ENCODE measurements around the gene BMP4. TPM values are rescaled to one million over a fixed set of nuclear protein-coding genes. Genes with fewer than 3 reads are reported as not detected.
A peak's percentile ranks its signal among the peaks of the same experiment; 100 is the strongest.

The BMP4 gene
- total RNA-seq, 2 experiments from 2014 or later = not detected

GRCh38 chr14:53929871-53930715 is 26.5 kb downstream of the BMP4 start:
- intact Hi-C loops (cut with micrococcal nuclease) = loop anchor here (1.0 to 2.0 kb wide), 3 partner anchors 245 to 418 kb away; no protein-coding TSS in a partner anchor
- no peak overlapping the region for H3K27ac Mint-ChIP-seq
- DNase-seq = peak; percentile 63
- no peak overlapping the region for H3K4me3 Mint-ChIP-seq
- peaks cover 11% of the 10 kb centered on the region for H3K27me3 Mint-ChIP-seq (ENCODE audit: low read depth)
- H3K36me3 Mint-ChIP-seq (ENCODE audit: low read depth) = no peaks in the 10 kb centered on the region
- CTCF ChIA-PET = interaction anchor here (0.6 to 1.6 kb wide), 8 partner anchors 9 to 418 kb away, joined by 3 to 11 read pairs (median 4); no protein-coding TSS in a partner anchor
- H3K9me3 Mint-ChIP-seq = no peaks in the 10 kb centered on the region
- H3K4me1 Mint-ChIP-seq (ENCODE audit: low read depth) = no peaks in the 10 kb centered on the region

GRCh38 chr14:53927171-53927570 is 29.5 kb downstream of the BMP4 start:
- Mint-ChIP-seq H3K36me3 (ENCODE audit: low read depth) (no peaks in the 10 kb centered on the region), H3K27me3 (ENCODE audit: low read depth) (peaks cover 16% of the 10 kb centered on the region), H3K27ac (no peak overlapping the region), H3K4me3 (no peak overlapping the region), H3K9me3 (no peaks in the 10 kb centered on the region), H3K4me1 (ENCODE audit: low read depth) (no peaks in the 10 kb centered on the region)
- no peak for DNase-seq
- CTCF ChIA-PET = no interaction called here
- intact Hi-C loops (cut with micrococcal nuclease) = no loop called here

DNA sequence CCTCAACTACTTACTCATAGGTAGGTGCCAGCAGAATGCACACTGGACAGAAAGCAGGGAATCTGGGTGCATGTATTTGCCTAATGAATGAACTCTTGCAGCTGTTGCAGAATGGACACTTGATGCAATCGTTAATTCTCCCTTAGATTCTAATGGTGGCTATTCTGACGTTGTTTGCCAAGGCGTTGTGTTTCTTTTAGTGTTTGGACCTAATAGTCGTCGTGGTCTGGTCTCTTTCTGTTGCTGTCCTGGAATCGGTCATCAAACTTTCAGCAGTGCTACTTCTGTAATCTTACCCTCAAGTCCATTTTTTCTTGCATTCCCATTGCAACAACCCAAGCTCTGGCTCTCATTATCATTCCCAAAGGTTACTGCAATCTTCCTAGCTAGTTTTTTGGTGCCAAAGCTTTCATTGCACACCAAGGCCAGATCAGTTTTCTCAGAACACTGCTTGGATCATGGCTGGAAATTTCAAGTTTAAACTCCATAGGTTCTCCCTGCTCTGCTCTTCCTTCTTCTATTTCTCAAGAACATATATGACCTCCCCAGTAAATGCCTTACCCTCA is 31.3 kb downstream of the BMP4 start:
- Mint-ChIP-seq H3K9me3 (no peaks in the 10 kb centered on the region), H3K4me3 (no peak overlapping the region), H3K36me3 (ENCODE audit: low read depth) (no peaks in the 10 kb centered on the region), H3K27ac (no peak overlapping the region), H3K4me1 (ENCODE audit: low read depth) (no peaks in the 10 kb centered on the region), H3K27me3 (ENCODE audit: low read depth) (peaks cover 18% of the 10 kb centered on the region)
- CTCF ChIA-PET = interaction anchor here (1.2 kb wide), 1 partner anchor 423 kb away, joined by 4 read pairs; no protein-coding TSS in a partner anchor
- intact Hi-C loops (cut with micrococcal nuclease) = no loop called here
- DNase-seq = no peak

- H3K4me1 Mint-ChIP-seq (ENCODE audit: low read depth) = no peaks in the 10 kb centered on the region
- CTCF ChIA-PET = interaction anchor here (1.2 kb wide), 1 partner anchor 423 kb away, joined by 4 read pairs; no protein-coding TSS in a partner anchor
- H3K27me3 Mint-ChIP-seq (ENCODE audit: low read depth) = peaks cover 21% of the 10 kb centered on the region
- no peak for DNase-seq
- no peak overlapping the region for H3K4me3 Mint-ChIP-seq
- no peaks in the 10 kb centered on the region for H3K36me3 Mint-ChIP-seq (ENCODE audit: low read depth)
- H3K9me3 Mint-ChIP-seq = no peaks in the 10 kb centered on the region
- intact Hi-C loops (cut with micrococcal nuclease) = no loop called here
- H3K27ac Mint-ChIP-seq = no peak overlapping the region
Observed at GRCh38 chr14:53924753-53925152, 31.9 kb downstream of the BMP4 start.

GRCh38 chr14:53921027-53921426 is 35.6 kb downstream of the BMP4 start:
- Mint-ChIP-seq H3K4me3 (no peak overlapping the region), H3K36me3 (ENCODE audit: low read depth) (no peaks in the 10 kb centered on the region), H3K27ac (no peak overlapping the region), H3K27me3 (ENCODE audit: low read depth) (peaks cover 15% of the 10 kb centered on the region), H3K4me1 (ENCODE audit: low read depth) (no peaks in the 10 kb centered on the region), H3K9me3 (no peaks in the 10 kb centered on the region)
- no peak for DNase-seq
- intact Hi-C loops (cut with micrococcal nuclease) = no loop called here
- CTCF ChIA-PET = no interaction called here

DNA sequence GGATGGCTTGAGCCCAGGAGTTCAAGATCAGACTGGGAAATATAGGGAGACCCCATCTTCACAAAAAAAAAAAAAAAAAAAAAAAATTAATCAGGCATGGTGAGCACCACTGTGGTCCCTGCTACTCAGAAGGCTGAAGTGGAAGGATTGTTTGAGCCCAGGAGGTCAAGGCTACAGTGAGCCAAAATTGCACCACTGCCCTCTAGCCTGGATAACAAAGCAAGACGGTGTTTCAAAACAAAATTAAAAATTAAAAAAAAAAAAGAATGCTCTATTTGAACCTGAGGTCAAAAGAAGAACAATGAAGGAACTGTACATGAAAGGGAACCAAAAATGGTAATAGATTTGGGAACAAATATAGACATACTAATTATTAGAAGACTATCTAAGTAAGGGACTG is 40.4 kb downstream of the BMP4 start:
- Mint-ChIP-seq H3K4me3 (no peak overlapping the region), H3K27ac (no peak overlapping the region), H3K4me1 (ENCODE audit: low read depth) (no peaks in the 10 kb centered on the region), H3K36me3 (ENCODE audit: low read depth) (no peaks in the 10 kb centered on the region), H3K9me3 (peaks cover 6% of the 10 kb centered on the region), H3K27me3 (ENCODE audit: low read depth) (peaks cover 4% of the 10 kb centered on the region)
- DNase-seq = no peak
- intact Hi-C loops (cut with micrococcal nuclease) = no loop called here
- CTCF ChIA-PET = interaction anchor here (0.6 kb wide), 1 partner anchor 609 kb away, joined by 4 read pairs; no protein-coding TSS in a partner anchor

GRCh38 chr14:53915364-53916014 is 41.1 kb downstream of the BMP4 start:
- Mint-ChIP-seq H3K36me3 (ENCODE audit: low read depth) (no peaks in the 10 kb centered on the region), H3K27me3 (ENCODE audit: low read depth) (peaks cover 4% of the 10 kb centered on the region), H3K4me3 (no peak overlapping the region), H3K27ac (no peak overlapping the region), H3K9me3 (peaks cover 6% of the 10 kb centered on the region), H3K4me1 (ENCODE audit: low read depth) (no peaks in the 10 kb centered on the region)
- CTCF ChIA-PET = no interaction called here
- intact Hi-C loops (cut with micrococcal nuclease) = no loop called here
- no peak for DNase-seq

DNA sequence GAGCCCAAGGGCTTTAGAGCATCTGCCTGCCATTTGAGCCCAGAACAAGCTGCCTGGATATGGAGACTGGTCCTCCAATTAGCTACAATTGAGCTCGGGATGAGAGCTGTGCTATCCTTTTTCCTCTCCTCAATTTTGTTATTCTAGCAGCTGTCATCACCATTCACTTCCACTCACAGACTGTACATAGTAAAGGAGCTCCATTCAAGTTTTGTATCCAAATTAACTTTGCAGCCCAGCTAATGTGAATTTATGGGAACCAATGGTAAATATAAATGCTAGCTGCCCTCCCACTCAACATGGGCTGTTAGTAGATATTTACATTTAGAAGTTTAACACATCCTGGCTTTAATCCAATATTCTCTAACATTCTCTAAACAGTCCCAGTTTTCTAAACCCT is 44.6 kb downstream of the BMP4 start:
- no peaks in the 10 kb centered on the region for H3K4me1 Mint-ChIP-seq (ENCODE audit: low read depth)
- peaks cover 6% of the 10 kb centered on the region for H3K9me3 Mint-ChIP-seq
- H3K4me3 Mint-ChIP-seq = no peak overlapping the region
- H3K36me3 Mint-ChIP-seq (ENCODE audit: low read depth) = no peaks in the 10 kb centered on the region
- intact Hi-C loops (cut with micrococcal nuclease) = no loop called here
- DNase-seq = no peak
- H3K27ac Mint-ChIP-seq = no peak overlapping the region
- H3K27me3 Mint-ChIP-seq (ENCODE audit: low read depth) = no peaks in the 10 kb centered on the region
- CTCF ChIA-PET = interaction anchor here (0.6 to 0.7 kb wide), 2 partner anchors 11 to 336 kb away, joined by 3 read pairs; no protein-coding TSS in a partner anchor

GRCh38 chr14:53908416-53908815 is 48.2 kb downstream of the BMP4 start:
- Mint-ChIP-seq H3K36me3 (ENCODE audit: low read depth) (no peaks in the 10 kb centered on the region), H3K27me3 (ENCODE audit: low read depth) (peaks cover 2% of the 10 kb centered on the region), H3K27ac (no peak overlapping the region), H3K4me3 (no peak overlapping the region), H3K9me3 (peaks cover 3% of the 10 kb centered on the region), H3K4me1 (ENCODE audit: low read depth) (no peaks in the 10 kb centered on the region)
- CTCF ChIA-PET = interaction anchor here (0.6 kb wide), 1 partner anchor 28 kb away, joined by 4 read pairs; no protein-coding TSS in a partner anchor
- no peak for DNase-seq
- intact Hi-C loops (cut with micrococcal nuclease) = no loop called here

GRCh38 chr14:53902307-53902706 is 54.3 kb downstream of the BMP4 start:
- Mint-ChIP-seq H3K27me3 (ENCODE audit: low read depth) (peaks cover 5% of the 10 kb centered on the region), H3K27ac (no peak overlapping the region)

DNA sequence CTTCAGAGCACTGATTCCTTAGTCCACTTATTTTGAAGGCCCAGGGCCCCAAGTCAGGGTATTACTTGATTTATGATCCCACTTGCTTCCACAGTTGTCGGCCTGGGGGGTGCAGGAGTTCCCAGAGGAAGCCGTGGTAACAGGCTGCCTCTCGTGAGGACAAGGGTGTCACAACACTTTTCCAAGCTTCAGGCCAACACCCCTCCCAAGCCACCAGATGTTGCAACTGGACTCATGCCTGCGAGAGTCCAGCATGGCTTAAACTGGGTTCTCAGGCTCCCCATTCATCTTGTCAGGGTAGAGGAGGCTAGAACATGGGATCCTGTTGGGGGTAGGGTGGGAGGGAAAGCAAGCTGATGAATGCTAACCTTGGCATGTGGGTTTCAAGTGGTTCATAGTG is 56.1 kb downstream of the BMP4 start:
- H3K36me3 Mint-ChIP-seq (ENCODE audit: low read depth) = no peaks in the 10 kb centered on the region
- DNase-seq = no peak
- no peak overlapping the region for H3K27ac Mint-ChIP-seq
- H3K4me1 Mint-ChIP-seq (ENCODE audit: low read depth) = no peaks in the 10 kb centered on the region
- H3K4me3 Mint-ChIP-seq = no peak overlapping the region
- intact Hi-C loops (cut with micrococcal nuclease) = no loop called here
- H3K9me3 Mint-ChIP-seq = peaks cover 3% of the 10 kb centered on the region
- CTCF ChIA-PET = no interaction called here
- H3K27me3 Mint-ChIP-seq (ENCODE audit: low read depth) = peaks cover 13% of the 10 kb centered on the region

More at GRCh38 chr14:53902307-53902706, 54.3 kb downstream of the BMP4 start:
- intact Hi-C loops (cut with micrococcal nuclease) = no loop called here
- Mint-ChIP-seq H3K4me1 (ENCODE audit: low read depth) (no peaks in the 10 kb centered on the region), H3K9me3 (peaks cover 3% of the 10 kb centered on the region), H3K36me3 (ENCODE audit: low read depth) (no peaks in the 10 kb centered on the region), H3K4me3 (no peak overlapping the region)
- DNase-seq = no peak
- CTCF ChIA-PET = no interaction called here
